SK-N-SH (cell line): Measurements from ENCODE around the gene TRAK1. TPM values are rescaled to one million over a fixed set of nuclear protein-coding genes. Genes with fewer than 3 reads are reported as not detected.

ENCODE experiments used
- CTCF ChIA-PET: fragments of 300-600, 350-600 bp; formaldehyde crosslinking; extraction: SDS; loops from one replicate; lab custom pipeline; 2021; lab: Yijun Ruan, JAX
- POLR2A ChIA-PET: fragments of 350-600 bp; sonication (Branson Sonifier 250); formaldehyde crosslinking; extraction: SDS; loops from one replicate; lab custom pipeline; 2020; ENCODE audit warnings: antibody characterized with exemption, inconsistent platforms; lab: Yijun Ruan, JAX
- DNase-seq: peaks from one replicate; pipeline ENCODE4 v3.0.0; 2012
- H2AFZ ChIP-seq: fragments of 200-600 bp; sonication (generic); 2 replicates; pipeline ENCODE4 v1.8.1; 2016; ENCODE audit warnings: antibody characterized with exemption, mild to moderate bottlenecking, low read depth
- H3F3A ChIP-seq: fragments of 200-600 bp; sonication (generic); replicated peaks from 2 replicates; pipeline ENCODE3; 2016; ENCODE audit warnings: antibody characterized with exemption, mild to moderate bottlenecking; ENCODE audit not compliant: insufficient read depth
- H3K27ac ChIP-seq, 2 experiments: fragments of 200-500 bp in 1 of 2; fragments of 200-600 bp in 1 of 2; sonication (Bioruptor generic) in 1 of 2; sonication (generic), shearing (Covaris generic) in 1 of 2; 2 replicates each; pipeline versions ENCODE4 v1.5.1 to v1.6.1; 2014 to 2016; ENCODE audit warnings: low read depth in 2 of 2, inconsistent platforms in 1 of 2, low read length in 1 of 2, mild to moderate bottlenecking in 1 of 2, mixed read lengths in 1 of 2
- H3K27me3 ChIP-seq: fragments of 200-600 bp; sonication (generic), shearing (Covaris generic); 2 replicates; pipeline ENCODE4 v1.6.1; 2016; ENCODE audit warnings: mixed run types; ENCODE audit not compliant: insufficient read depth
- H3K36me3 ChIP-seq, 2 experiments: fragments of 200-500 bp in 1 of 2; fragments of 200-600 bp in 1 of 2; sonication (Bioruptor generic) in 1 of 2; sonication (generic) in 1 of 2; replicated peaks in 1 of 2; 2 replicates each; pipeline versions ENCODE3 to v1.5.1; 2014 to 2016; ENCODE audit warnings: low read length in 1 of 2, mild to moderate bottlenecking in 1 of 2; ENCODE audit not compliant: insufficient read depth in 2 of 2, control insufficient read depth in 1 of 2
- H3K4me1 ChIP-seq, 2 experiments: fragments of 200-500 bp in 1 of 2; fragments of 200-600 bp in 1 of 2; sonication (Bioruptor generic) in 1 of 2; sonication (generic), shearing (Covaris generic) in 1 of 2; 2 replicates each; pipeline versions ENCODE4 v1.5.1 to v1.6.1; 2014 to 2016; ENCODE audit warnings: low read depth in 1 of 2, low read length in 1 of 2, mixed run types in 1 of 2; ENCODE audit not compliant: insufficient read depth in 2 of 2, control insufficient read depth in 1 of 2
- H3K4me2 ChIP-seq: fragments of 200-600 bp; sonication (generic), shearing (Covaris generic); 2 replicates; pipeline ENCODE4 v1.6.1; 2017; ENCODE audit warnings: mixed run types
- H3K4me3 ChIP-seq, 2 experiments: fragments of 200-500 bp in 1 of 2; fragments of 200-600 bp in 1 of 2; sonication (Bioruptor generic) in 1 of 2; sonication (generic), shearing (Covaris generic) in 1 of 2; 2 replicates each; pipeline versions ENCODE4 v1.5.1 to v1.8.1; 2014 to 2016; ENCODE audit warnings: low read depth in 2 of 2, inconsistent platforms in 1 of 2, low read length in 1 of 2, mild to moderate bottlenecking in 1 of 2, mixed read lengths in 1 of 2, moderate library complexity in 1 of 2
- H3K79me2 ChIP-seq: fragments of 200-600 bp; sonication (generic); 2 replicates; pipeline ENCODE4 v1.8.1; 2017; ENCODE audit warnings: mild to moderate bottlenecking; ENCODE audit not compliant: insufficient read depth
- H3K9ac ChIP-seq: fragments of 200-600 bp; sonication (generic); 2 replicates; pipeline ENCODE4 v1.6.1; 2017; ENCODE audit warnings: mixed run types
- H3K9me2 ChIP-seq: fragments of 200-600 bp; sonication (generic); 2 replicates; pipeline ENCODE4 v1.6.1; 2017; ENCODE audit warnings: mixed run types
- H3K9me3 ChIP-seq: fragments of 200-600 bp; sonication (generic); 2 replicates; pipeline ENCODE4 v1.6.1; 2017; ENCODE audit warnings: mixed run types, mild to moderate bottlenecking, moderate library complexity
- H4K20me1 ChIP-seq: fragments of 200-600 bp; sonication (generic); 2 replicates; pipeline ENCODE4 v1.6.1; 2017; ENCODE audit warnings: mild to moderate bottlenecking, mixed run types; ENCODE audit not compliant: insufficient read depth
- CHD2 ChIP-seq: fragments of 150-350 bp; IDR thresholded peaks from 2 replicates; pipeline ENCODE4 v1.6.1; 2018; ENCODE audit warnings: low read length; ENCODE audit not compliant: partially characterized antibody
- EP300 ChIP-seq, 2 experiments: IDR thresholded peaks; 2 replicates each; pipeline versions ENCODE4 v1.4.0 to v1.6.1; 2012; ENCODE audit warnings: borderline replicate concordance in 1 of 2, low read depth in 1 of 2, low read length in 1 of 2
- FOSL2 ChIP-seq: IDR thresholded peaks from 2 replicates; pipeline ENCODE4 v1.4.0; 2012; ENCODE audit warnings: low read depth, mild to moderate bottlenecking, moderate library complexity, borderline replicate concordance
- FOXJ3 ChIP-seq: sonication (generic); formaldehyde crosslinking; IDR thresholded peaks from 2 replicates; pipeline ENCODE4 v1.5.1; 2020; ENCODE audit warnings: mild to moderate bottlenecking, missing genetic modification reagents
- FOXM1 ChIP-seq: IDR thresholded peaks from 2 replicates; pipeline ENCODE4 v1.4.0; 2012; ENCODE audit warnings: low read depth, mild to moderate bottlenecking
- GABPA ChIP-seq: IDR thresholded peaks from 2 replicates; pipeline ENCODE4 v1.4.0; 2012; ENCODE audit warnings: low read depth, mild to moderate bottlenecking
- GATA2 ChIP-seq: sonication (generic); formaldehyde crosslinking; IDR thresholded peaks from 2 replicates; pipeline ENCODE4 v1.5.0; 2020; ENCODE audit warnings: mild to moderate bottlenecking, missing genetic modification reagents
- JUND ChIP-seq: IDR thresholded peaks from 2 replicates; pipeline ENCODE4 v1.4.0; 2012
- MEF2A ChIP-seq: IDR thresholded peaks from 2 replicates; pipeline ENCODE4 v1.4.0; 2012; ENCODE audit warnings: low read depth, borderline replicate concordance
- NRF1 ChIP-seq: IDR thresholded peaks from 2 replicates; pipeline ENCODE4 v1.6.1; 2012; ENCODE audit warnings: low read depth, mild to moderate bottlenecking, low read length
- POLR2AphosphoS5 ChIP-seq: IDR thresholded peaks from 2 replicates; pipeline ENCODE4 v1.6.1; 2012; ENCODE audit warnings: low read depth, low read length
- RCOR1 ChIP-seq: fragments of 150-350 bp; IDR thresholded peaks from 2 replicates; pipeline ENCODE4 v1.6.1; 2017; ENCODE audit warnings: antibody characterized with exemption, low read length
- RXRA ChIP-seq: IDR thresholded peaks from 2 replicates; pipeline ENCODE4 v1.4.0; 2012; ENCODE audit warnings: low read depth, mild to moderate bottlenecking, borderline replicate concordance
- SIN3A ChIP-seq: IDR thresholded peaks from 2 replicates; pipeline ENCODE4 v1.6.1; 2012; ENCODE audit warnings: low read depth, mild to moderate bottlenecking, low read length, moderate library complexity, borderline replicate concordance
- SMC3 ChIP-seq: IDR thresholded peaks from 2 replicates; pipeline ENCODE4 v1.6.1; 2012; ENCODE audit warnings: low read depth, low read length, improper control_type of control experiment
- TAF1 ChIP-seq: IDR thresholded peaks from 2 replicates; pipeline ENCODE4 v1.6.1; 2012; ENCODE audit warnings: low read depth, mild to moderate bottlenecking, low read length, moderate library complexity, borderline replicate concordance
- WGBS: methylation state at CpG from one replicate; pipeline ENCODE4 v1.1.6; 2017; ENCODE audit warnings: low lambda C conversion rate; 5-methylcytosine and 5-hydroxymethylcytosine counted together
- polyA plus RNA-seq, 3 experiments: library from polyadenylated mRNA; depleted of rRNA; stranded (reverse); fragments of >200 nt; gene quantifications; 2 replicates each; pipeline ENCODE4 v1.2.3, GENCODE V29; 2012
- TF ChIP-seq, protein P1 (sequence below): fragments of 150-350 bp; IDR thresholded peaks from 2 replicates; pipeline ENCODE4 v1.6.1; 2016; ENCODE audit warnings: mild to moderate bottlenecking, low read depth, low read length
- TF ChIP-seq, protein P2 (sequence below): IDR thresholded peaks from 2 replicates; pipeline ENCODE4 v1.4.0; 2012; ENCODE audit warnings: low read depth, borderline replicate concordance
- TF ChIP-seq, protein P3 (sequence below): IDR thresholded peaks from 2 replicates; pipeline ENCODE4 v1.4.0; 2012; ENCODE audit warnings: low read depth
- TF ChIP-seq, protein P4 (sequence below): IDR thresholded peaks from 2 replicates; pipeline ENCODE4; 2012

TRAK1 gene
- polyA plus RNA-seq, 1 of the 3 experiments (the other 2 are of a cell fraction): 12.5 TPM

DNA sequence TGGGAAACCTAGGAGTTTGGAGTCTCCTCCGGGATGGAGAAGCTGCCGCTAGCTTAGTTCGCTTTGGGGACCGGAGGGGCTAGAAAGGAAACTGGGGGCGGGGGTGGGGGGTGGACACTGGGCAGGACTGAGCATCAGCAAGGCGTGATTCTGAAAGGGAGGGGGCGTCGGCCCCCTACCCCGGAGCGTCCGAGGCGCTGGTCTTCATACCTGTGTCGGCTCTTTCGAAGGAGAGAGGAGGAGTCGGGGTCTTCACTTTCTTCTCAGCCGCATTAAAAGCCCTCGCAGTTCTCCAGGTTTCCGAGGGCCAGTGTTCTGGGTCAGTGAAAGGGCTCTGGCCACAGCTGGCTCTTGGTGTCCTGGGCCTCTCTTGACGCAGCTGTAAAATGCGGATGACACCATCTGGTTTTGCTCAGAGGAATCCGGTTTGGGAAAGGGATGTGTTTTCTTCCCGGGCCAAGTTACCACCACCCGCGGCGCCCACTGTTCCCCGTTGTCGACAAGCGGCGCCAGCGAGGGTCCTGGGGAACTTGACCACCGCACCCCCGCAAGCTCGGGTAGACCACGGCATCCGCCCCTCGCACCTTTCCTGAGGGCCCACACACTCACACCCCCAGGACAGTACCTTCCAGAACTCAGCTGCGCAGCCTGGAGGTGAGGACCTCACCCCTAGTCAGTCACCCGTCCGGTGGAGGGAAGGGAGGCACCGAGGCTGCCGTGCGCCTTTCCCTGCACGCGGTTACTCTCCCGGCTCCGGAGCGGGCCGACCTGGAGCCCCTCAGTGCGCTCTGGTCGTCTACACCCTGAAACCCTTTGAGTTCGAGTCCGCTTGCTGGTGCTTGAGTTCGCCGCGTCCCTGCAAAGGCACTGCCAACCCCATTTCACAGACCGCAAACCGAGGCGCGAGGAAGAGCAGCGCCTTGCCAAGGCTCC lies 174.2 kb downstream of the TRAK1 start (continued):
- TF ChIP-seq CHD2: no peak
- no peak for TF ChIP-seq TAF1
- TF ChIP-seq GABPA: no peak
- TF ChIP-seq SIN3A: no peak
- TF ChIP-seq FOSL2: no peak
- no peak for TF ChIP-seq SMC3
- TF ChIP-seq, protein P1, sequence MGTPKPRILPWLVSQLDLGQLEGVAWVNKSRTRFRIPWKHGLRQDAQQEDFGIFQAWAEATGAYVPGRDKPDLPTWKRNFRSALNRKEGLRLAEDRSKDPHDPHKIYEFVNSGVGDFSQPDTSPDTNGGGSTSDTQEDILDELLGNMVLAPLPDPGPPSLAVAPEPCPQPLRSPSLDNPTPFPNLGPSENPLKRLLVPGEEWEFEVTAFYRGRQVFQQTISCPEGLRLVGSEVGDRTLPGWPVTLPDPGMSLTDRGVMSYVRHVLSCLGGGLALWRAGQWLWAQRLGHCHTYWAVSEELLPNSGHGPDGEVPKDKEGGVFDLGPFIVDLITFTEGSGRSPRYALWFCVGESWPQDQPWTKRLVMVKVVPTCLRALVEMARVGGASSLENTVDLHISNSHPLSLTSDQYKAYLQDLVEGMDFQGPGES: no peak
- no peak for TF ChIP-seq POLR2AphosphoS5

DNA sequence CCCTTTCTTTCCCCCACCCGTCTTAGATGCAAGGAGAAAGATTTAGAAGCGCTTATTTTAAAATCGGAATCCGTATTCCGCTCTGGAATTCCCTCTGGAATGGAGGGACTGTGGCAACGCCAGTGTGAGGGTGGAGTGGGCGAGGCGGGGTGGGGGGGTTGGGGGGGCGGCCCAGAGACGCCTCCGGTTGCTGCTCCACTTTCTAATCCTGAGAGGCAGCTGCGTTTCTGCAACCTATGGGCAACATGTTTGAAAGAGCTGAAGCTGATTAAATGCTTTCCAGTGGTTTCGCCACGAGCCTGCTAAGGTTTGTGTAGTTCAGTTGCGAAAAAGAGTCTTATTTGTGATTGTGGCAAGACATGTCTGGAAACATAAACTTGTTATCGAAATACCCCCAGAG lies 174.9 kb downstream of the TRAK1 start, which contains the start of gene CCK:
Gene CCK, minus strand, starts transcription at position 101 of the 400 bp plus-strand sequence. CDS start 2,555 bp downstream, outside the sequence.
- H3K27ac ChIP-seq: no peak within 1 kb of the TSS
- no peaks in the 10 kb centered on the region for H3K9me3 ChIP-seq
- H3K79me2 ChIP-seq: no peaks in the 10 kb centered on the region
- no peaks in the 10 kb centered on the region for H3K9me2 ChIP-seq
- no peak for TF ChIP-seq FOXM1
- TF ChIP-seq, protein P2, sequence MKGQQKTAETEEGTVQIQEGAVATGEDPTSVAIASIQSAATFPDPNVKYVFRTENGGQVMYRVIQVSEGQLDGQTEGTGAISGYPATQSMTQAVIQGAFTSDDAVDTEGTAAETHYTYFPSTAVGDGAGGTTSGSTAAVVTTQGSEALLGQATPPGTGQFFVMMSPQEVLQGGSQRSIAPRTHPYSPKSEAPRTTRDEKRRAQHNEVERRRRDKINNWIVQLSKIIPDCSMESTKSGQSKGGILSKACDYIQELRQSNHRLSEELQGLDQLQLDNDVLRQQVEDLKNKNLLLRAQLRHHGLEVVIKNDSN: no peak
- no peak for TF ChIP-seq TAF1
- TF ChIP-seq RCOR1: no peak
- no peak for TF ChIP-seq RXRA
- TF ChIP-seq FOXJ3 (CRISPR knock-in tag): no peak
- TF ChIP-seq, protein P1: no peak
- TF ChIP-seq, protein P3, sequence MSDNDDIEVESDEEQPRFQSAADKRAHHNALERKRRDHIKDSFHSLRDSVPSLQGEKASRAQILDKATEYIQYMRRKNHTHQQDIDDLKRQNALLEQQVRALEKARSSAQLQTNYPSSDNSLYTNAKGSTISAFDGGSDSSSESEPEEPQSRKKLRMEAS: no peak
- TF ChIP-seq SMC3: no peak
- TF ChIP-seq EP300 (IDR thresholded peaks at IDR 0.05; ENCODE audit: borderline replicate concordance in 1 of 2, low read depth in 1 of 2, low read length in 1 of 2): no peak
- TF ChIP-seq MEF2A: no peak
- TF ChIP-seq, protein P4, sequence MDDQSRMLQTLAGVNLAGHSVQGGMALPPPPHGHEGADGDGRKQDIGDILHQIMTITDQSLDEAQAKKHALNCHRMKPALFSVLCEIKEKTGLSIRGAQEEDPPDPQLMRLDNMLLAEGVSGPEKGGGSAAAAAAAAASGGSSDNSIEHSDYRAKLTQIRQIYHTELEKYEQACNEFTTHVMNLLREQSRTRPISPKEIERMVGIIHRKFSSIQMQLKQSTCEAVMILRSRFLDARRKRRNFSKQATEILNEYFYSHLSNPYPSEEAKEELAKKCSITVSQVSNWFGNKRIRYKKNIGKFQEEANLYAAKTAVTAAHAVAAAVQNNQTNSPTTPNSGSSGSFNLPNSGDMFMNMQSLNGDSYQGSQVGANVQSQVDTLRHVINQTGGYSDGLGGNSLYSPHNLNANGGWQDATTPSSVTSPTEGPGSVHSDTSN: no peak
- no peak for TF ChIP-seq JUND
- TF ChIP-seq NRF1: no peak
- TF ChIP-seq GATA2 (CRISPR knock-in tag): no peak
- peaks cover 0 to 8% of the 10 kb centered on the region in 2 experiments; a peak in 1 of 4 replicates for H3K4me1 ChIP-seq
- H3K9ac ChIP-seq: no peak within 1 kb of the TSS
- H3F3A ChIP-seq: peaks cover 3% of the 10 kb centered on the region
- H2AFZ ChIP-seq: no peak within 1 kb of the TSS
- no peaks in the 10 kb centered on the region for H4K20me1 ChIP-seq
- DNase-seq: no peak
- 33% methylated on average over 16 of the region's 16 CpGs for WGBS
- H3K4me3 ChIP-seq: no peak within 1 kb of the TSS; a peak in 1 of 4 replicates
- H3K36me3 ChIP-seq: no peaks in the 10 kb centered on the region
- ChIA-PET CTCF (interaction anchor here (1.2 to 10.3 kb wide), 4 partner anchors 14 to 178 kb away, joined by 3 to 103 read pairs (median 8); no protein-coding TSS in a partner anchor), POLR2A (no interaction called here)
- no peak within 1 kb of the TSS for H3K4me2 ChIP-seq
- H3K27me3 ChIP-seq: peaks cover 59% of the 10 kb centered on the region
